HL-60 (cell line): ENCODE data around the gene SEPTIN5.

Source experiments
- CTCF ChIP-seq: IDR thresholded peaks from one replicate; pipeline ENCODE4 v1.5.1; 2011; ENCODE audit warnings: low read length, control low read depth, inconsistent platforms; ENCODE audit not compliant: insufficient read depth
- POLR2AphosphoS5 ChIP-seq: IDR thresholded peaks from 2 replicates; pipeline ENCODE4 v1.6.1; 2012; ENCODE audit warnings: low read depth
- TF ChIP-seq, protein P1 (sequence below): IDR thresholded peaks from 2 replicates; pipeline ENCODE4 v1.6.1; 2012; ENCODE audit warnings: low read depth; ENCODE audit not compliant: insufficient replicate concordance

- no peak for TF ChIP-seq CTCF
- TF ChIP-seq, protein P1, sequence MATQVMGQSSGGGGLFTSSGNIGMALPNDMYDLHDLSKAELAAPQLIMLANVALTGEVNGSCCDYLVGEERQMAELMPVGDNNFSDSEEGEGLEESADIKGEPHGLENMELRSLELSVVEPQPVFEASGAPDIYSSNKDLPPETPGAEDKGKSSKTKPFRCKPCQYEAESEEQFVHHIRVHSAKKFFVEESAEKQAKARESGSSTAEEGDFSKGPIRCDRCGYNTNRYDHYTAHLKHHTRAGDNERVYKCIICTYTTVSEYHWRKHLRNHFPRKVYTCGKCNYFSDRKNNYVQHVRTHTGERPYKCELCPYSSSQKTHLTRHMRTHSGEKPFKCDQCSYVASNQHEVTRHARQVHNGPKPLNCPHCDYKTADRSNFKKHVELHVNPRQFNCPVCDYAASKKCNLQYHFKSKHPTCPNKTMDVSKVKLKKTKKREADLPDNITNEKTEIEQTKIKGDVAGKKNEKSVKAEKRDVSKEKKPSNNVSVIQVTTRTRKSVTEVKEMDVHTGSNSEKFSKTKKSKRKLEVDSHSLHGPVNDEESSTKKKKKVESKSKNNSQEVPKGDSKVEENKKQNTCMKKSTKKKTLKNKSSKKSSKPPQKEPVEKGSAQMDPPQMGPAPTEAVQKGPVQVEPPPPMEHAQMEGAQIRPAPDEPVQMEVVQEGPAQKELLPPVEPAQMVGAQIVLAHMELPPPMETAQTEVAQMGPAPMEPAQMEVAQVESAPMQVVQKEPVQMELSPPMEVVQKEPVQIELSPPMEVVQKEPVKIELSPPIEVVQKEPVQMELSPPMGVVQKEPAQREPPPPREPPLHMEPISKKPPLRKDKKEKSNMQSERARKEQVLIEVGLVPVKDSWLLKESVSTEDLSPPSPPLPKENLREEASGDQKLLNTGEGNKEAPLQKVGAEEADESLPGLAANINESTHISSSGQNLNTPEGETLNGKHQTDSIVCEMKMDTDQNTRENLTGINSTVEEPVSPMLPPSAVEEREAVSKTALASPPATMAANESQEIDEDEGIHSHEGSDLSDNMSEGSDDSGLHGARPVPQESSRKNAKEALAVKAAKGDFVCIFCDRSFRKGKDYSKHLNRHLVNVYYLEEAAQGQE: peak; percentile 13
- peak; percentile 93 for TF ChIP-seq POLR2AphosphoS5
These were observed 26.6 kb upstream of the SEPTIN5 start for GRCh38 chr22:19687561-19688300.
